ENCODE results near the gene TRIM52. TPM values are rescaled to one million over a fixed set of nuclear protein-coding genes. Genes with fewer than 3 reads are reported as not detected.
A peak's percentile ranks its signal among the peaks of the same experiment; 100 is the strongest.

TRIM52 gene
- total and polyA plus RNA-seq, 2 of the 13 experiments (the other 11 are each of a cell fraction or from before 2014, with no cell fraction given): 7.2 to 11.6 TPM

DNA sequence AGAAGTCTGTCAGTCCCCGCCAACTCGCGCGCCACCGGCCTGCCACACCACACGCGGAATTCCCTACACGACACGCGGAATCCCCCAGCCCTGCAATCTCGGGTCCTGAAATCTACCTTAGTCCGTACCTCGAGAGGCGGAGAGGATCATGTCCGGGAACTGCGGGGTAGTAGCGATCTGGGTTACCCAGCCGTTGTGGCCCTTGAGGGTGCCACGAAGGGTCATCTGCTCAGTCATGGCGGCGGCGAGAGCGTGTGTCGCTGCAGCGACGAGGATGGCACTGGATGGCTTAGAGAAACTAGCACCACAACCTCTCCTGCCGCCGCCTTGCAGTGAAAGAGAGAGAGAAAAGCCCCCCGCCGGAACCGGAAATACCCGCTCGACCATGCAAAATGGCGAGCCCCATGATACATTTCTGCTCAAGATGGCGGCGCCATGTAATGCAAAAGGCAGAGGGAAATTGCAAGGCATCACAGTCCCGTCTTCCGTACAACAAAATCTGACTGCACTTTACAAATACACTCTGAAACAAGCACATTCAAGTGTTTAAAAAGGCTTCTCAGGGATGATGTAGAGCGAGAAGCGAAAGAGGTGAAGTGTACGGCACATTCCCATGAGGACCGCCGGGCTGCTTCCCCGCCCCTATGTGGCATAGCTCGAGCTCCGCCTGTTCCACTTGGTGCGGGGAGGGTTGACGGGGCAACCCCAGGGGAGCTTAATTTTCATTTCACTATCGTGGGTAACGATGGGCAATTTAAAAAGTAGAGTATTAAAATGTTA lies 17.2 kb downstream of the TRIM52 start, which contains the start of gene RACK1 (continued):
- TF ChIP-seq, protein P1, sequence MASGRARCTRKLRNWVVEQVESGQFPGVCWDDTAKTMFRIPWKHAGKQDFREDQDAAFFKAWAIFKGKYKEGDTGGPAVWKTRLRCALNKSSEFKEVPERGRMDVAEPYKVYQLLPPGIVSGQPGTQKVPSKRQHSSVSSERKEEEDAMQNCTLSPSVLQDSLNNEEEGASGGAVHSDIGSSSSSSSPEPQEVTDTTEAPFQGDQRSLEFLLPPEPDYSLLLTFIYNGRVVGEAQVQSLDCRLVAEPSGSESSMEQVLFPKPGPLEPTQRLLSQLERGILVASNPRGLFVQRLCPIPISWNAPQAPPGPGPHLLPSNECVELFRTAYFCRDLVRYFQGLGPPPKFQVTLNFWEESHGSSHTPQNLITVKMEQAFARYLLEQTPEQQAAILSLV (CRISPR knock-in tag; IDR thresholded peaks at IDR 0.05; ENCODE audit: borderline replicate concordance): peak; percentile 40; the same call in 1 of the 2 replicates
- TF ChIP-seq SCMH1 (CRISPR knock-in tag; IDR thresholded peaks at IDR 0.05; ENCODE audit: borderline replicate concordance) (no peak), ZNF251 (CRISPR knock-in tag; IDR thresholded peaks at IDR 0.05) (no peak), ZNF713 (CRISPR knock-in tag; IDR thresholded peaks at IDR 0.05) (no peak), ATF1 (CRISPR knock-in tag; IDR thresholded peaks at IDR 0.05) (peak; percentile 49; the same call in 1 of the 2 replicates), ZNF614 (CRISPR knock-in tag; IDR thresholded peaks at IDR 0.05; ENCODE audit: borderline replicate concordance) (0 out of 2 replicates have a peak, but pooled peaks have one; percentile 29), ZNF530 (CRISPR knock-in tag; IDR thresholded peaks at IDR 0.05; ENCODE audit: low read depth) (no peak), ZNF264 (CRISPR knock-in tag; IDR thresholded peaks at IDR 0.05) (no peak), PRMT3 (CRISPR knock-in tag; IDR thresholded peaks at IDR 0.05; ENCODE audit: borderline replicate concordance, low read depth) (no peak; the same call in 1 of the 2 replicates), ZNF75D (CRISPR knock-in tag; IDR thresholded peaks at IDR 0.05; ENCODE audit: borderline replicate concordance) (no peak), ZNF891 (CRISPR knock-in tag; IDR thresholded peaks at IDR 0.05) (0 out of 2 replicates have a peak, but pooled peaks have one; percentile 80)
- TF ChIP-seq, protein P2, sequence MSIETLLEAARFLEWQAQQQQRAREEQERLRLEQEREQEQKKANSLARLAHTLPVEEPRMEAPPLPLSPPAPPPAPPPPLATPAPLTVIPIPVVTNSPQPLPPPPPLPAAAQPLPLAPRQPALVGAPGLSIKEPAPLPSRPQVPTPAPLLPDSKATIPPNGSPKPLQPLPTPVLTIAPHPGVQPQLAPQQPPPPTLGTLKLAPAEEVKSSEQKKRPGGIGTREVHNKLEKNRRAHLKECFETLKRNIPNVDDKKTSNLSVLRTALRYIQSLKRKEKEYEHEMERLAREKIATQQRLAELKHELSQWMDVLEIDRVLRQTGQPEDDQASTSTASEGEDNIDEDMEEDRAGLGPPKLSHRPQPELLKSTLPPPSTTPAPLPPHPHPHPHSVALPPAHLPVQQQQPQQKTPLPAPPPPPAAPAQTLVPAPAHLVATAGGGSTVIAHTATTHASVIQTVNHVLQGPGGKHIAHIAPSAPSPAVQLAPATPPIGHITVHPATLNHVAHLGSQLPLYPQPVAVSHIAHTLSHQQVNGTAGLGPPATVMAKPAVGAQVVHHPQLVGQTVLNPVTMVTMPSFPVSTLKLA (IDR thresholded peaks at IDR 0.05): no peak
- TF ChIP-seq, protein P3, sequence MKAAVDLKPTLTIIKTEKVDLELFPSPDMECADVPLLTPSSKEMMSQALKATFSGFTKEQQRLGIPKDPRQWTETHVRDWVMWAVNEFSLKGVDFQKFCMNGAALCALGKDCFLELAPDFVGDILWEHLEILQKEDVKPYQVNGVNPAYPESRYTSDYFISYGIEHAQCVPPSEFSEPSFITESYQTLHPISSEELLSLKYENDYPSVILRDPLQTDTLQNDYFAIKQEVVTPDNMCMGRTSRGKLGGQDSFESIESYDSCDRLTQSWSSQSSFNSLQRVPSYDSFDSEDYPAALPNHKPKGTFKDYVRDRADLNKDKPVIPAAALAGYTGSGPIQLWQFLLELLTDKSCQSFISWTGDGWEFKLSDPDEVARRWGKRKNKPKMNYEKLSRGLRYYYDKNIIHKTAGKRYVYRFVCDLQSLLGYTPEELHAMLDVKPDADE (CRISPR knock-in tag; IDR thresholded peaks at IDR 0.05): no peak
- TF ChIP-seq, protein P4, sequence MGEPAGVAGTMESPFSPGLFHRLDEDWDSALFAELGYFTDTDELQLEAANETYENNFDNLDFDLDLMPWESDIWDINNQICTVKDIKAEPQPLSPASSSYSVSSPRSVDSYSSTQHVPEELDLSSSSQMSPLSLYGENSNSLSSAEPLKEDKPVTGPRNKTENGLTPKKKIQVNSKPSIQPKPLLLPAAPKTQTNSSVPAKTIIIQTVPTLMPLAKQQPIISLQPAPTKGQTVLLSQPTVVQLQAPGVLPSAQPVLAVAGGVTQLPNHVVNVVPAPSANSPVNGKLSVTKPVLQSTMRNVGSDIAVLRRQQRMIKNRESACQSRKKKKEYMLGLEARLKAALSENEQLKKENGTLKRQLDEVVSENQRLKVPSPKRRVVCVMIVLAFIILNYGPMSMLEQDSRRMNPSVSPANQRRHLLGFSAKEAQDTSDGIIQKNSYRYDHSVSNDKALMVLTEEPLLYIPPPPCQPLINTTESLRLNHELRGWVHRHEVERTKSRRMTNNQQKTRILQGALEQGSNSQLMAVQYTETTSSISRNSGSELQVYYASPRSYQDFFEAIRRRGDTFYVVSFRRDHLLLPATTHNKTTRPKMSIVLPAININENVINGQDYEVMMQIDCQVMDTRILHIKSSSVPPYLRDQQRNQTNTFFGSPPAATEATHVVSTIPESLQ (CRISPR knock-in tag; conservative IDR thresholded peaks at IDR 0.05): 0 out of 2 replicates have a peak, but pooled peaks have one; percentile 52
- TF ChIP-seq, protein P5, sequence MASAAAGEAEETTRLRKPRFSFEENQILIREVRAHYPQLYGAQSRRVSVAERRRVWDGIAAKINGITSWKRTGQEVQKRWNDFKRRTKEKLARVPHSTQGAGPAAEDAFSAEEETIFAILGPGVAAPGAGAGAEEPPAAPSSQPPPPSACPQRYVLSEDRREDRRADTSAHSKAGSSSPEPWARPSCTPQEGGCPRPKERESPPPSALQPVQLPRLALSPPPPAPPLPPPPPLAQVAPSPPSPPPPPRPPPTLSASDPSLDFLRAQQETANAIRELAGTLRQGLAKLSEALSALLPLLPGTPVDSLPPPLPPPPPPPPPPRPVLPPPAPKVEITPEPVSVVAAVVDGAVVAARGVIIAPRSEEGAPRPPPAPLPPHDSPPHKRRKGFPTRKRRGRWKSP (CRISPR knock-in tag; IDR thresholded peaks at IDR 0.05): peak; percentile 89

All from HepG2 (cell line).